Neuron (in vitro differentiated cells): ENCODE results near the gene DSG3.
A peak's percentile ranks its signal among the peaks of the same experiment; 100 is the strongest.
"Not testable (repeated sequence)": the region's sequence is repeated elsewhere in the genome, so short reads cannot be mapped to it uniquely, and the experiment has no call there.

Source experiments
- H2AFZ ChIP-seq: one replicate; pipeline ENCODE4 v1.6.1; 2013; ENCODE audit warnings: low read depth, mild to moderate bottlenecking, inconsistent platforms, low read length, moderate library complexity
- H3K27me3 ChIP-seq: one replicate; pipeline ENCODE4 v1.6.1; 2013; ENCODE audit warnings: low read length; ENCODE audit not compliant: insufficient read depth
- H3K36me3 ChIP-seq: one replicate; pipeline ENCODE4 v1.6.1; 2013; ENCODE audit warnings: low read length; ENCODE audit not compliant: insufficient read depth
- H3K4me1 ChIP-seq: one replicate; pipeline ENCODE4 v1.6.1; 2013; ENCODE audit warnings: low read length; ENCODE audit not compliant: insufficient read depth
- H3K4me3 ChIP-seq: 2 replicates; pipeline ENCODE4 v1.5.1; 2013; ENCODE audit warnings: mild to moderate bottlenecking, low read length, moderate library complexity
- H3K9me3 ChIP-seq: one replicate; pipeline ENCODE4 v1.6.1; 2013; ENCODE audit warnings: low read length

The DSG3 gene

DNA sequence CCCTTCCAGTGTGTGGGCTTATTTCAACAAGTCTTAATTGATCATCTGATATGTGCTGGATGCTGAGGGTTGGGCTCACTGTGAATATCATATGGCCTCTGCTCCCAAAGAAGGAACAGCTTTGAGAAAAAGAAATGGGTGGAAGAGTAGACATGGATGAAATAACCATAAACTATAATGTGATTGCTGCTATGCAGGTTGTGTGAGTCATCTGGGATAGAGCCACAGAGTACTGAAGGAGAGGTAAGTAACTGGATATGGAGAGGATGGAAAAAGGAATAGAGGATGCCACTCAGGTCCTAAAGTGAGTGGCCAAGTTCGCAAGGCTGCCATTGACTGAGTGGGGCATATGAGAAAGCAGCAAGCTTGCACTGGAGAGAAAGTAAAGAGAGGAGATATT, 41.8 kb downstream of the DSG3 start:
- no peak overlapping the region for H2AFZ ChIP-seq
- H3K4me1 ChIP-seq = no peaks in the 10 kb centered on the region
- H3K9me3 ChIP-seq = no peaks in the 10 kb centered on the region
- H3K36me3 ChIP-seq = no peaks in the 10 kb centered on the region
- H3K27me3 ChIP-seq = peaks cover 3% of the 10 kb centered on the region
- no peak overlapping the region for H3K4me3 ChIP-seq

DNA sequence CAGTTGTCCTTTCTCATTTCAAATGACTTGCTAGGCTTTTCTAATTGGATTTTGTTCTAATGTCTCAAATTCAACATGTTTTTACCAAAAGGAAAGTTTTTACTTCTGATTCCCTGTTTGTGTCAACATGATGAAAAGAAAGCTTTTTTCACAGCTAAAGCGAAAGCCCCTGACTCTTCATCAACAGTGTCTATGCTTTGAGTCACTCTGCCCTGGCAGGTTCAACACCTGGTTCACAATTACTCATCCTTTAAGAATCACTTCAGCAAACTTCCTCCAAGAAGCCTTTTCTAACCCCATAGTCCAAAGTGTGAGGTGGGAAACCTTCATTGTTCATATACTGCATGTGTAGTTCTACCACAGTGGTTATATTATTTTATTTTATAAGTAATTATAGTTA, 42.8 kb downstream of the DSG3 start:
- no peak overlapping the region for H2AFZ ChIP-seq
- no peaks in the 10 kb centered on the region for H3K36me3 ChIP-seq
- no peak overlapping the region for H3K4me3 ChIP-seq
- H3K27me3 ChIP-seq = peaks cover 5% of the 10 kb centered on the region
- H3K9me3 ChIP-seq = no peaks in the 10 kb centered on the region
- no peaks in the 10 kb centered on the region for H3K4me1 ChIP-seq

DNA sequence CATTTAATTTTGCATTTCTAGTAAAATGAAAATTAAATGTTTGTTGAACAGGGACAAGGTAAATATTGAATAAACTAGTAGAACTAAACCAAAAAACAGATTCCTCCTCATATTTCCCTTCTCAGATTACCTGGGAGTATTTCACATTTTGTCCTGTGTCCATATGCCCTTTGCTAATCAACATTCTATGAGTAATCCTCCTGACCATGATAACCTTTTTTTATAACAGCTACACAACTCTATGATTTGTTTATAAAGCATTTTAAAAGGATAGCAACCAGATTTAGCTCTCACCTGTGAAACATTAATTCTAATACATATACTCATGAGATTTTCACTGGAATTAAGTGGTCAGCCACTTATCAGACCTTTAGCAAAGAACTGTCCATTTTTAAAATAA, 43.3 kb downstream of the DSG3 start:
- H2AFZ ChIP-seq = no peak overlapping the region
- H3K27me3 ChIP-seq = peaks cover 10% of the 10 kb centered on the region
- no peaks in the 10 kb centered on the region for H3K9me3 ChIP-seq
- H3K4me3 ChIP-seq = no peak overlapping the region
- no peaks in the 10 kb centered on the region for H3K36me3 ChIP-seq
- H3K4me1 ChIP-seq = no peaks in the 10 kb centered on the region

DNA sequence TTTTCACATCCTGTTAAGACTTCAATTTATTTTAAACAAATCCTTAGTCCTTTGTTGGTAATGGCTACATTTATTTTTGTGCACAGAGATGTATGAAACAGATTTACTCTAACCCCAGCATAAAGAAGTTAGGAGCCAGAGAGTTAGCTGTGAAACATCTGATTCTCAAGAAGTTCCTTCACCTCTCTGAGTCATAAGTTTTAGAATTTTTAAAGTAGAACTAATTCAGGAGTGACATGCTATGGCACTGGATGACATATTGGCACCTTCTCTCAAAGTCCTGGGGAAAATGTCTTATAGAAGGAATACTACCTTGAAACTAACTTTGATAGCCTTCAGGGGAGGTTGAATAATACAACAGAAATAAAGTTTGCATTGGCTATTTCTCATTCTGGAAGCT, 44.0 kb downstream of the DSG3 start:
- Histone ChIP-seq H3K4me3 (no peak overlapping the region), H3K36me3 (no peaks in the 10 kb centered on the region), H3K27me3 (peaks cover 12% of the 10 kb centered on the region), H2AFZ (no peak overlapping the region), H3K4me1 (no peaks in the 10 kb centered on the region), H3K9me3 (no peaks in the 10 kb centered on the region)

DNA sequence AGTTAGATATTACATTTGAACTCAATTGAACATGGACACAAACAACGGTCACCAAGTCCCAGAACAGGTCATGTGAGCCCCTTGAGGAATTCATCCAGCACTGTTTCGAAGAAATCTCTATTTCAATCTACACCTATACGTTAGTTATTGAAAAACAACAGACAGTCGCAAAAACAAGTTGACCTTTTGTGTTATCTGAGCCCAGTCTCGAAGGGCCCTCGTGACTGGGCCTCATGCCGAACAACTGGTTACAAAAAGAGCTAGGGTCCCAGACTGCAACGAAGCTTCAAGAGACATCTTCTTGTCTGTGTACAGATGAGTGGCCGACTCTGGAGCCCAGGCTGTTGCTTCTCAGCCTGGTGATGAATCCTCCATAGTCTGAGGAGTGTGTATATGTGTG, 45.1 kb downstream of the DSG3 start:
- Histone ChIP-seq H3K9me3 (no peaks in the 10 kb centered on the region), H2AFZ (no peak overlapping the region), H3K36me3 (no peaks in the 10 kb centered on the region), H3K4me1 (no peaks in the 10 kb centered on the region), H3K27me3 (peaks cover 23% of the 10 kb centered on the region), H3K4me3 (no peak overlapping the region)

DNA sequence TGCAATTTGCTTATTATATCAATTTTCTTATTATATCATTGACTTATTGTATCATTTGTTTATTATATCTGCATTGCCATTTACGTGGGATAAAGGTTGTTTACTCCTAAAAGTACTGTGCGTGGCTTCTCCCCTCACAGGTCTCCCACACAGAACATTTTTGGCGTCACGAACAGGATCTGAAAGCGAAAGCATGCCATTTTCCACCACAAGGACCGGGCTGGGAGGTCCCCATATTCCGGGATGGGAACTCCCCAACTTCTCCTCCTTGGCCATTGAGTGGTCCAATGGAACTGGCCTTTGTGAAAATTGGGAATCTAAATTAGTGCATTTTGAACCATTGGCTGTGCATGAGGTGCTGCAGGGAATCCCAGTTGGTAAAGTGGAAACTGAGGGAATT, 45.6 kb downstream of the DSG3 start:
- no peaks in the 10 kb centered on the region for H3K9me3 ChIP-seq
- no peaks in the 10 kb centered on the region for H3K36me3 ChIP-seq
- peaks cover under 1% of the 10 kb centered on the region for H3K4me1 ChIP-seq

DNA sequence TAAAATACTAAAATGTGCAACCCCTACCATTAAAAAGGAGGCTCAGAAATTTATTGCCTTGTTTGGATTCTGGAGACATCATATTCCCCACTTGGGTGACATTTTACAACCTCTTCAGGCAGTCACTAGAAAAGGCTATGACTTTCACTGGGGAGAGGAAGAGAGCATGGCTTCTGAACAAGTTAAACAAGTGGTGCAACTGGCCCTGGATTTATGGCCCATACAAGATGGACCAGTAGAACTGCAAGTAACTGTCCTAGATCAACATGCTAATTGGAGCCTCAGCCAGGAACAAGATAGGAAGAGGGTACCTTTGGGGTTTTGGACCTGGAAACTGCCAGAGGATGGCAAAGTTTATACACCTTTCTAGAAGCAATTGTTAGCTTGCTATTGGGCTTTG, 46.4 kb downstream of the DSG3 start:
- no peaks in the 10 kb centered on the region for H3K9me3 ChIP-seq
- H3K4me3 ChIP-seq = no peak overlapping the region
- H3K27me3 ChIP-seq = peaks cover 30% of the 10 kb centered on the region
- H3K4me1 ChIP-seq = peaks cover 7% of the 10 kb centered on the region
- no peaks in the 10 kb centered on the region for H3K36me3 ChIP-seq
- no peak overlapping the region for H2AFZ ChIP-seq

More for the DNA sequence above, 45.6 kb downstream of the DSG3 start:
- peaks cover 25% of the 10 kb centered on the region for H3K27me3 ChIP-seq
- no peak overlapping the region for H2AFZ ChIP-seq
- H3K4me3 ChIP-seq = no peak overlapping the region

DNA sequence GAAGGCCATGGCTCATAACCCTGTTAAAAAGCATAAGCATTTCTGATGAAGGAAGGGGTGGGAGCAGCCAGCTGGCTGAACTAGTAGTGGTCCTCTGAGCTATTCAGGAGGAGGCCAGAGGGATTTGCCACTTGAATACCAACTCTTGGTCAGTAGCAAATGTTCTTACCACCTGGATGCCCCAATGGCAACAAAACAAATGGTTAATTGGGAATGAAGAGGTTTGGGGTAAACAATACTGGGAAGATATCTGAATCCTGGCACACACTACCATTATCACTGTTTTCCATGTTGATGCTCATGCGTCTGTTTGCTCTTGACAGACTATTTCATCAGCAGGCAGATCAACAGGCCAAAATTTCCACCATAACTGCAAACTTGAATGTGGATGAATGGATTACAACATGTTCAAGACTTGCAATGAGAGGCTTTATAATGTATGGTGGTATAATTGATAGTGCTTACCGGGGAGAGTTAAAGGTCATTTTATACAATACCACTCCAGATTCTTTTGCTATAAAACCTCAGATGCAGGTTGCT, 47.2 kb downstream of the DSG3 start:
- H3K4me3 ChIP-seq, H3K4me1 ChIP-seq, H3K9me3 ChIP-seq, H2AFZ ChIP-seq, H3K36me3 ChIP-seq: not testable (repeated sequence)
- H3K27me3 ChIP-seq = peaks cover 37% of the 10 kb centered on the region

DNA sequence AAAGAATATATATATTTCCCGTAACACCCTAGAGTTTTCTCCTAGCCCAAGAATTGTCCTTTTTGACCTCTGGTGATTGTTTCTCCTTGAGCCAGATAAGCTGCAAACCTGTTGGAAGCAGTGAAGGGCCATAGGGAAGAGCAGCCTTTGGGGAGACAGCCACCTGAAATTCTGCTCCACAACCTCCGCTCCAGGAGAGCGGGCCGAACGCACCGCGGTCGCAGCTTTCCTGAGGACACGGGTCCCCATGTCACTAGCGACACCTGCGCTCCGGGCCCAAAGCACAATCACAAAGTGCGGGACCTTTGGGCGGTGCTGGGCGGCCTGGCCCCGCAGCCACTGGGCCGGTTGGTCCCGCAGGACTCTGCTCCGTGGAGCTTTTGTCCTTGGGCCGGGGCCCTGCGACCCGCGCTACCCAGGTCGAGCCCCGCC, 49.9 kb downstream of the DSG3 start:
- Histone ChIP-seq H3K9me3 (no peaks in the 10 kb centered on the region), H3K4me1 (peaks cover 8% of the 10 kb centered on the region), H3K36me3 (no peaks in the 10 kb centered on the region), H3K4me3 (peak overlapping the region; percentile 72), H3K27me3 (peaks cover 39% of the 10 kb centered on the region), H2AFZ (peak overlapping the region; percentile 91)

DNA sequence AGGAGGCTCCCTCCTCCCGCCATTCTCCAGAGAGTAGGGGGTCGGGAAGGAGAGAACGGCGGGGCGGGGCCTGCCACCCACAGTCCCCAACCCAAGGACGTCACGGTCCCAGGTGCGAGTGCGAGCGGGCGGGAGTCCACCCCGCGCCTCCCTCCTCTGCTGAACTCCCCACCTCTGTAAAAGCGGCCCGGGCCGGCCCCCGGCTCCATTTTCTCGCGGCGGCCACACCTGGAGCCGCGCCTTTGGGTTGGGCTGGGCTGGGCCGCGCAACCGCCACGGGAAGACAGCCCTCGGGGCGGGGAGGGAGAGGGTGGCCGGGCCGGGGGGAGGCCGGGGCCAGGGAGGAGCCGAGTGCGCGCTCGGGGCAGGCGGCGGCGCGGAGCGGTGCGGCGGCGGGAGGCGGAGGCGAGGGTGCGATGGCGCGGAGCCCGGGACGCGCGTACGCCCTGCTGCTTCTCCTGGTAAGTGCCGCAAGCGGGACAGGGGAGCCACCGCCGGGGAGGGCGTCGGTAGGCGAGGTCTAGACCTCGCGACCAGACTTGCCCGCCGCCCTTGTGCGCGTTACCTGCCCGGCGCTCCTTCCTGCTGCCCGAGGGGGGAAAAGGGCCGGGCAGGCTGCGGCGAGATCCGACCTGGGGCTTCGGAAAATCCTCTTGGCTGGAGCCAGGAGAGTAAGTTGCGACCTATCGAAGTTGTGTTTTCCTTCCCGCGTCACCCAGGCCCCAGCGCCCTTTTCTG, 50.5 kb downstream of the DSG3 start, which contains the start of gene DSG2:
Gene DSG2, plus strand, starts transcription at position 342 of the 738 bp plus-strand sequence. Its CDS starts 75 bp downstream, at position 417.
- Histone ChIP-seq H3K4me1 (peaks cover 8% of the 10 kb centered on the region), H3K27me3 (peaks cover 39% of the 10 kb centered on the region)

DNA sequence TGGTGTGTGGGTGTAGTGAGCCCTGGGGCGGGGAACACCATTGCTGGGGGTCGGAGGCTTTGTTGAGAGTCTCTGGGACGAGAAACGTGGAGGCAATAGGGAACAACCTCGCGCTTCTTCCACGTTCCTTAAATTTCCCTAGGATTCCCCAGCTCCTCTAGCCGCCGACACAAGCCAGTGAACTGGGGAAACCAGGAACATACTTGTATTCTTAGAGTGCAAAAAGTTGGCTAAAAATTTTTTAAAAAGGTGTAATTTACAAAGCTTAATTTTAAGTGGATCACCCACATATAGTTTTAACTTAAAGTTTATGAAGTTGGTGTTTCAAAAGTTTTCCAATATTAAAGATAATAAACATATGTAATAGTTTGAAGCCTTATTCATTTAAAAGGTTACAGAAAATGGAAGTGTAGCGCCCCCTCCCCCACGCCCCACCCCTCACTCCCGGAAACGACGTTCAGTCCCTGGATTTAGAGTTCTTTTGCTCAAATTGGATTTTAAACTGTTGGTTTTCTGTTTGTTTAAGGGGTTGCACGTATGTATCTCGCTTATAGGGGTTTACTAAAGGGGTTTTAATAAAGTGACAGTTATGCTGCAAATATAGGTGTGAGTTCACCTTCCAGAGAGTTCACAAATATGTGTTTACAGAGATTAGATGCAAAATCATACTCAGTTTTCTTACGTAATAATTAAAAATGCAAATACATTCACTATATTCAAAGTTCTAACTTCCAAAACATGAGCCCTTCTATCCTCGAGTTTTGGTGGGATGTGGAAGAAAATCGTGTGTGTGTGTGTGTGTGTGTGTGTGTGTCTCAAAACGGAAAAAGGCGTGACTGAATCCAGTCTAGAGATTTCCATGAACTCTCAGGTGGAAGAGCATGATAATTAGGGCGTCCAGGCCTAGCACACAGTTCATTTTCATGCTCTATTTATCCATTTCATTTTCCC, 51.3 kb downstream of the DSG3 start:
- no peaks in the 10 kb centered on the region for H3K36me3 ChIP-seq
- peaks cover 39% of the 10 kb centered on the region for H3K27me3 ChIP-seq
- H3K9me3 ChIP-seq = no peaks in the 10 kb centered on the region
- peak overlapping the region; percentile 72 for H3K4me3 ChIP-seq
- H2AFZ ChIP-seq = peak overlapping the region; percentile 91
- H3K4me1 ChIP-seq = peaks cover 8% of the 10 kb centered on the region

More for the DNA sequence above, 50.5 kb downstream of the DSG3 start, which contains the start of gene DSG2:
- peak within 1 kb of the TSS; percentile 72 for H3K4me3 ChIP-seq
- no peaks in the 10 kb centered on the region for H3K36me3 ChIP-seq
- H2AFZ ChIP-seq = peak within 1 kb of the TSS; percentile 91
- no peaks in the 10 kb centered on the region for H3K9me3 ChIP-seq

DNA sequence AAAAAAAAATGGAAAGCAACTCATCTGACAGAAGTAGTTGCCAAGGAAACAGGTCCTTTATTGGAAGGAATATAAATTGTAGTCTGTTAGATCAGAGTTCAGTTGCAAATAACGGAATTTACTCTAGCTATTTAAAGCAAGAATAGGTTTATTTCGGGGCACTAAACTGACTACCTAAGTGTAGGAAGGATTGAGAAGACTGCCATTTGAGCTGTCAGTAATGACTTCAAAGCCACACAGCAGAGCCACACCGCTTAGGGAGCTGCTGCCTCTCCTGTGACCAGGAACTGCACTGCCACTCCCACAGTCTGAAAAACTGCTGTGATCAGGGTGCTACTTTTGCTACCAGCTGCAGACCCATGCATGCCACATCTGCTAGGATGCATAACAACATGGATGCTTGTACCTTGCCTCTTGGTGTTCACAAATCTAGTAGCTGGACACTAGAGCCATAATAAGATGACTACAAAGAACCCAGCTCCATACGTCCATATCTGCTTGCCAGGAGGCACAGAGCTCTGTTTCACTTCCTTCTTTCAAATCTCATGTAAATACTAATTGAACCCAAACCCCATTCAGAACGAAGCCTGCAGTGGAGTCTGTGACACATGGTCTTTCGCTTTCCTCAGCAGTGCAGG, 52.6 kb downstream of the DSG3 start:
- no peak overlapping the region for H2AFZ ChIP-seq
- peaks cover 41% of the 10 kb centered on the region for H3K27me3 ChIP-seq
- H3K9me3 ChIP-seq = no peaks in the 10 kb centered on the region
- H3K4me1 ChIP-seq = peaks cover 8% of the 10 kb centered on the region
- H3K36me3 ChIP-seq = no peaks in the 10 kb centered on the region
- no peak overlapping the region for H3K4me3 ChIP-seq
